ENCODE data around the gene SNX20.

SNX20 gene

GRCh38 chr16:50653633-50654519 is 27.2 kb downstream of the SNX20 start:
- no peak for DNase-seq

- DNase-seq: no peak
Measured at GRCh38 chr16:50652836-50653425, 28.2 kb downstream of the SNX20 start.

- DNase-seq: no peak
Measured at GRCh38 chr16:50651835-50652438, 29.2 kb downstream of the SNX20 start.

GRCh38 chr16:50646345-50646744 is 34.8 kb downstream of the SNX20 start:
- no peak for DNase-seq

- DNase-seq: no peak
Measured at GRCh38 chr16:50645563-50646220, 35.4 kb downstream of the SNX20 start.

- peak; percentile 57 for DNase-seq
Measured at GRCh38 chr16:50644729-50645128, 36.4 kb downstream of the SNX20 start.

GRCh38 chr16:50644245-50644644 is 36.9 kb downstream of the SNX20 start:
- DNase-seq: no peak

- no peak for DNase-seq
Measured at GRCh38 chr16:50643192-50643591, 37.9 kb downstream of the SNX20 start.

GRCh38 chr16:50642349-50642748 is 38.8 kb downstream of the SNX20 start:
- no peak for DNase-seq

GRCh38 chr16:50641818-50642187 is 39.3 kb downstream of the SNX20 start:
- DNase-seq: no peak

- no peak for DNase-seq
Measured at GRCh38 chr16:50640919-50641817, 39.9 kb downstream of the SNX20 start.

GRCh38 chr16:50640391-50640790 is 40.7 kb downstream of the SNX20 start:
- DNase-seq: no peak

- no peak for DNase-seq
Measured at GRCh38 chr16:50638816-50639670, 42.1 kb downstream of the SNX20 start.

- no peak for DNase-seq
Measured at GRCh38 chr16:50637716-50638602, 43.2 kb downstream of the SNX20 start.

GRCh38 chr16:50636753-50637374 is 44.2 kb downstream of the SNX20 start:
- DNase-seq: no peak

GRCh38 chr16:50635505-50636392 is 45.4 kb downstream of the SNX20 start:
- peak; percentile 31 for DNase-seq

GRCh38 chr16:50634947-50635346 is 46.2 kb downstream of the SNX20 start:
- DNase-seq: no peak

- no peak for DNase-seq
Measured at GRCh38 chr16:50634090-50634489, 47.0 kb downstream of the SNX20 start.
